H9 (cell line): Measurements from ENCODE around the gene HBS1L. TPM values are rescaled to one million over a fixed set of nuclear protein-coding genes. Genes with fewer than 3 reads are reported as not detected.
A peak's percentile ranks its signal among the peaks of the same experiment; 100 is the strongest.

ENCODE experiments used
- DNase-seq: peaks from one replicate; pipeline ENCODE4 v3.0.0-alpha.2; 2017
- H2AFZ ChIP-seq: one replicate; pipeline ENCODE4 v1.6.1; 2013; ENCODE audit warnings: mild to moderate bottlenecking, low read length, control low read depth, moderate library complexity
- H2AK5ac ChIP-seq: 2 replicates; pipeline ENCODE4 v1.6.1; 2013; ENCODE audit warnings: low read length, control low read depth, mixed read lengths; ENCODE audit not compliant: insufficient read length
- H2BK120ac ChIP-seq: one replicate; pipeline ENCODE4 v1.6.1; 2013; ENCODE audit warnings: low read depth, mild to moderate bottlenecking, low read length, control low read depth, inconsistent platforms; ENCODE audit not compliant: poor library complexity, severe bottlenecking
- H2BK12ac ChIP-seq: 2 replicates; pipeline ENCODE4 v1.6.1; 2013; ENCODE audit warnings: low read length, control low read depth, mixed read lengths, low read depth; ENCODE audit not compliant: insufficient read length
- H2BK15ac ChIP-seq: 2 replicates; pipeline ENCODE4 v1.6.1; 2013; ENCODE audit warnings: low read depth, low read length, control low read depth
- H2BK20ac ChIP-seq: one replicate; pipeline ENCODE4 v1.6.1; 2013; ENCODE audit warnings: low read depth, mild to moderate bottlenecking, low read length, control low read depth, inconsistent platforms; ENCODE audit not compliant: poor library complexity, severe bottlenecking
- H2BK5ac ChIP-seq: 2 replicates; pipeline ENCODE4 v1.6.1; 2013; ENCODE audit warnings: low read length, control low read depth, mixed read lengths; ENCODE audit not compliant: insufficient read length
- H3K14ac ChIP-seq: 2 replicates; pipeline ENCODE4 v1.6.1; 2013; ENCODE audit warnings: low read length, control low read depth; ENCODE audit not compliant: insufficient read depth
- H3K18ac ChIP-seq: 2 replicates; pipeline ENCODE4 v1.6.1; 2013; ENCODE audit warnings: low read depth, mild to moderate bottlenecking, mixed read lengths, low read length, control low read depth; ENCODE audit not compliant: insufficient read length
- H3K23ac ChIP-seq: 2 replicates; pipeline ENCODE4 v1.6.1; 2013; ENCODE audit warnings: low read length, control low read depth, mixed read lengths, low read depth; ENCODE audit not compliant: insufficient read length
- H3K23me2 ChIP-seq: 2 replicates; pipeline ENCODE4 v1.6.1; 2013; ENCODE audit warnings: low read depth, mild to moderate bottlenecking, mixed read lengths, low read length, control low read depth; ENCODE audit not compliant: insufficient read length, poor library complexity, severe bottlenecking
- H3K27ac ChIP-seq: 2 replicates; pipeline ENCODE4 v1.5.1; 2013; ENCODE audit warnings: low read length, control low read depth, mixed read lengths, low read depth; ENCODE audit not compliant: insufficient read length
- H3K27me3 ChIP-seq: 2 replicates; pipeline ENCODE4 v1.6.1; 2013; ENCODE audit warnings: low read length, control low read depth, inconsistent platforms; ENCODE audit not compliant: insufficient read depth
- H3K4ac ChIP-seq: 2 replicates; pipeline ENCODE4 v1.6.1; 2013; ENCODE audit warnings: low read depth, mild to moderate bottlenecking, control low read depth, inconsistent platforms, low read length, moderate library complexity
- H3K4me1 ChIP-seq: 2 replicates; pipeline ENCODE4 v1.6.1; 2013; ENCODE audit warnings: low read length, control low read depth, inconsistent platforms; ENCODE audit not compliant: insufficient read depth
- H3K4me2 ChIP-seq: 2 replicates; pipeline ENCODE4 v1.6.1; 2013; ENCODE audit warnings: low read length, control low read depth, mixed read lengths; ENCODE audit not compliant: insufficient read length, insufficient read depth
- H3K56ac ChIP-seq: 2 replicates; pipeline ENCODE4 v1.6.1; 2013; ENCODE audit warnings: low read depth, mild to moderate bottlenecking, mixed read lengths, low read length, control low read depth; ENCODE audit not compliant: insufficient read length
- H3K79me1 ChIP-seq: 2 replicates; pipeline ENCODE4 v1.6.1; 2013; ENCODE audit warnings: low read depth, mild to moderate bottlenecking, moderate library complexity, low read length, control low read depth, inconsistent platforms; ENCODE audit not compliant: insufficient read depth, poor library complexity, severe bottlenecking
- H3K79me2 ChIP-seq: 2 replicates; pipeline ENCODE4 v1.6.1; 2013; ENCODE audit warnings: low read length, control low read depth, inconsistent platforms; ENCODE audit not compliant: insufficient read depth
- H3K9ac ChIP-seq: 2 replicates; pipeline ENCODE4 v1.6.1; 2013; ENCODE audit warnings: low read length, control low read depth, mixed read lengths; ENCODE audit not compliant: insufficient read length; ENCODE audit errors: extremely low read depth
- H3K9me3 ChIP-seq: one replicate; pipeline ENCODE4 v1.6.1; 2013; ENCODE audit warnings: low read depth, low read length, inconsistent platforms; ENCODE audit not compliant: control insufficient read depth
- H3T11ph ChIP-seq: one replicate; pipeline ENCODE4 v1.6.1; 2013; ENCODE audit warnings: mild to moderate bottlenecking, low read length, control low read depth, inconsistent platforms
- H4K20me1 ChIP-seq: one replicate; pipeline ENCODE4 v1.6.1; 2013; ENCODE audit not compliant: control insufficient read depth, insufficient read length, insufficient read depth
- H4K5ac ChIP-seq: 2 replicates; pipeline ENCODE4 v1.6.1; 2013; ENCODE audit warnings: low read depth, mild to moderate bottlenecking, mixed read lengths, low read length, control low read depth; ENCODE audit not compliant: insufficient read length
- H4K8ac ChIP-seq: replicated peaks from 2 replicates; pipeline ENCODE4 v1.6.1; 2013; ENCODE audit warnings: low read length, control low read depth, mixed read lengths, low read depth; ENCODE audit not compliant: insufficient read length
- H4K91ac ChIP-seq: 2 replicates; pipeline ENCODE4 v1.6.1; 2013; ENCODE audit warnings: low read depth, mild to moderate bottlenecking, moderate library complexity, mixed read lengths, low read length, control low read depth; ENCODE audit not compliant: insufficient read length
- H3K27ac Mint-ChIP-seq, 3 experiments: 2 replicates in 2 of 3; 3 replicates in 1 of 3; pipeline ENCODE4 v1.8.0; 2020 to 2021; ENCODE audit warnings: mixed read lengths in 3 of 3, mild to moderate bottlenecking in 1 of 3, moderate library complexity in 1 of 3
- H3K27me3 Mint-ChIP-seq: 2 replicates; pipeline ENCODE4 v1.8.0; 2021; ENCODE audit warnings: low read depth, mild to moderate bottlenecking, moderate library complexity, mixed read lengths
- H3K36me3 Mint-ChIP-seq, 3 experiments: 2 replicates in 2 of 3; 3 replicates in 1 of 3; pipeline ENCODE4 v1.8.0; 2020 to 2021; ENCODE audit warnings: low read depth in 3 of 3, mixed read lengths in 3 of 3; ENCODE audit not compliant: insufficient read depth in 1 of 3
- H3K4me1 Mint-ChIP-seq, 2 experiments: 2 replicates each; pipeline ENCODE4 v1.8.0; 2020; ENCODE audit warnings: mixed read lengths in 2 of 2
- H3K4me3 Mint-ChIP-seq, 2 experiments: 2 replicates in 1 of 2; 3 replicates in 1 of 2; pipeline ENCODE4 v1.8.0; 2020 to 2021; ENCODE audit warnings: mild to moderate bottlenecking in 2 of 2, mixed read lengths in 2 of 2, moderate library complexity in 1 of 2
- H3K9me3 Mint-ChIP-seq, 2 experiments: 2 replicates in 1 of 2; 3 replicates in 1 of 2; pipeline ENCODE4 v1.8.0; 2020; ENCODE audit warnings: mild to moderate bottlenecking in 2 of 2, mixed read lengths in 2 of 2, moderate library complexity in 1 of 2
- WGBS: extraction: QIAGEN DNeasy Blood & Tissue Kit; methylation state at CpG from one replicate; pipeline ENCODE4 v1.1.7; 2013; ENCODE audit warnings: missing lambda C conversion rate, low lambda C conversion rate, mixed read lengths; ENCODE audit not compliant: insufficient read length; ENCODE audit errors: extremely low coverage; 5-methylcytosine and 5-hydroxymethylcytosine counted together
- total RNA-seq: library from RNA; stranded (reverse); gene quantifications from 2 replicates; pipeline ENCODE4 v1.2.1, GENCODE V29; 2021
- TF ChIP-seq, protein P1 (sequence below): fragments of 200-600 bp; sonication (generic); conservative IDR thresholded peaks from 3 replicates; pipeline ENCODE4 v1.8.0; 2021; ENCODE audit warnings: antibody characterized with exemption, mild to moderate bottlenecking

HBS1L gene
- total RNA-seq, 1 experiment from 2014 or later, result 110 TPM

DNA sequence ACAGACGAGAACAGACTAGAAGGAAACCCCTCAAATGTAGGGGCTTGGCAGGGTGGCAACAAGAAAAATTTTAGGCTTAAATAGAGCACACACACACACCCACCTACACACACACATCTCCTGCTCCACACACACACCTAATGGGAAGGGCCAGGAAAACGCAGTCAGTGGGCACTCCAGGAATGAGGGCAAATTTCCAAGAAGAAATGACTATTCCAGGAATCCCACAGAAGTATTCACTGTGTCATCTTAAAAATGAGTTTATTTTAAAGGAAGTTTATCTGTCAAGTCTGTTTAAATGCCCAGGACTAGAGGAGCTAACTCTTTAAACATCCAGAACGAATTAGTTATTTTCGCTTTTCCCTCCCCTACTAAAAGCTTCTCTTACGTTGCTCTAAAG, 117.7 kb downstream of the HBS1L start:
- no CpG with 5 or more reads among the region's 5 CpGs for whole genome bisulfite sequencing
- Histone ChIP-seq H4K91ac (no peak overlapping the region), H3K18ac (no peak overlapping the region), H3K56ac (no peak overlapping the region), H4K20me1 (no peaks in the 10 kb centered on the region), H2BK5ac (no peak overlapping the region), H4K8ac (no peak overlapping the region), H2BK15ac (no peak overlapping the region), H3T11ph (no peak overlapping the region), H3K4ac (no peak overlapping the region), H3K79me1 (no peaks in the 10 kb centered on the region), H3K4me2 (no peak overlapping the region), H3K27me3 (no peaks in the 10 kb centered on the region), H3K14ac (no peak overlapping the region), H2BK20ac (no peak overlapping the region), H3K4me1 (no peaks in the 10 kb centered on the region), H3K27ac (no peak overlapping the region), H3K9ac (no peak overlapping the region), H4K5ac (no peak overlapping the region), H3K9me3 (no peaks in the 10 kb centered on the region), H2AK5ac (no peak overlapping the region), H3K79me2 (no peaks in the 10 kb centered on the region), H2AFZ (no peak overlapping the region), H3K23me2 (no peaks in the 10 kb centered on the region), H2BK120ac (no peak overlapping the region), H2BK12ac (no peak overlapping the region), H3K23ac (no peak overlapping the region)
- H3K4me1 Mint-ChIP-seq, result peaks cover 3 to 5% of the 10 kb centered on the region in 2 experiments
- H3K4me3 Mint-ChIP-seq, result no peak overlapping the region
- H3K9me3 Mint-ChIP-seq, result no peaks in the 10 kb centered on the region
- H3K36me3 Mint-ChIP-seq, result no peaks in the 10 kb centered on the region
- H3K27ac Mint-ChIP-seq, result peak overlapping the region in 1 of 3 experiments; percentile 4; a peak in 1 of 7 replicates
- TF ChIP-seq, protein P1, sequence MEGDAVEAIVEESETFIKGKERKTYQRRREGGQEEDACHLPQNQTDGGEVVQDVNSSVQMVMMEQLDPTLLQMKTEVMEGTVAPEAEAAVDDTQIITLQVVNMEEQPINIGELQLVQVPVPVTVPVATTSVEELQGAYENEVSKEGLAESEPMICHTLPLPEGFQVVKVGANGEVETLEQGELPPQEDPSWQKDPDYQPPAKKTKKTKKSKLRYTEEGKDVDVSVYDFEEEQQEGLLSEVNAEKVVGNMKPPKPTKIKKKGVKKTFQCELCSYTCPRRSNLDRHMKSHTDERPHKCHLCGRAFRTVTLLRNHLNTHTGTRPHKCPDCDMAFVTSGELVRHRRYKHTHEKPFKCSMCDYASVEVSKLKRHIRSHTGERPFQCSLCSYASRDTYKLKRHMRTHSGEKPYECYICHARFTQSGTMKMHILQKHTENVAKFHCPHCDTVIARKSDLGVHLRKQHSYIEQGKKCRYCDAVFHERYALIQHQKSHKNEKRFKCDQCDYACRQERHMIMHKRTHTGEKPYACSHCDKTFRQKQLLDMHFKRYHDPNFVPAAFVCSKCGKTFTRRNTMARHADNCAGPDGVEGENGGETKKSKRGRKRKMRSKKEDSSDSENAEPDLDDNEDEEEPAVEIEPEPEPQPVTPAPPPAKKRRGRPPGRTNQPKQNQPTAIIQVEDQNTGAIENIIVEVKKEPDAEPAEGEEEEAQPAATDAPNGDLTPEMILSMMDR, result no peak
- peaks cover 1% of the 10 kb centered on the region; the same call in 1 of the 2 replicates for H3K27me3 Mint-ChIP-seq
- no peak for DNase-seq
